ENCODE results near the gene NOL9. TPM values are rescaled to one million over a fixed set of nuclear protein-coding genes. Genes with fewer than 3 reads are reported as not detected.
A peak's percentile ranks its signal among the peaks of the same experiment; 100 is the strongest.

NOL9 gene
- total and polyA plus RNA-seq, 4 experiments from 2014 or later, result 12.7 to 60.9 (median 46.3) TPM

DNA sequence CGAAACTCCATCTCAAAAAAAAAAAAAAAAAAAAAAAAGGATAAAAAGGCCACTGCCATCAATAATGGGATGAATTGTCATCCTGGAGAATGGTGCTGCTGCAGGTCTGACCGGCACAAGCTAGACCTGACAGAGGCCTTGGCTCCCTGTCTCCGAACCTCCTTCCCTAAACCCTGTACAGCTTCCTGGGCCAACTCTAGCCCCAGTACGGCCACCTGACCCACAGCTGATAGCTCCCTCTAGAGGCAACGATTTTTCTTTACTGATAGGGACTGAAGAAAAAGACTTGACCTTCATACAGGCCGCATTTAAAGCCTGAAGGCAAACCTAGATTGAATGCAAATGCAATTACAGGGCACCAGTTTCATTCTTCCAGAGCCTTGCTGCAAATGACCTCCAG lies 30.7 kb downstream of the NOL9 start:
- H3K27ac Mint-ChIP-seq, result peak overlapping the region in 4 of 7 donors; percentile 11 to 52 (median 38)
- H3K36me3 Mint-ChIP-seq, result peaks cover 31 to 43% of the 10 kb centered on the region in 2 donors
- Histone ChIP-seq H3K27me3 (ENCODE audit: insufficient read depth, low read length) (no peaks in the 10 kb centered on the region), H3K9me3 (ENCODE audit: control insufficient read depth in 1 of 2, low read length in 2 of 2) (no peaks in the 10 kb centered on the region), H3K36me3 (ENCODE audit: insufficient read depth, low read length) (peaks cover 26% of the 10 kb centered on the region), H3K4me1 (ENCODE audit: insufficient read depth, low read length) (no peaks in the 10 kb centered on the region), H3K4me3 (ENCODE audit: low read length in 2 of 2) (no peak overlapping the region), H3K27ac (ENCODE audit: low read depth, low read length) (no peak overlapping the region)
- peaks cover 0 to 4% (median 2%) of the 10 kb centered on the region in 4 donors for H3K4me1 Mint-ChIP-seq
- DNase-seq, result no peak
- no peak overlapping the region for H3K4me3 Mint-ChIP-seq
- intact Hi-C loops (cut with micrococcal nuclease), result no loop called here
- no peaks in the 10 kb centered on the region for H3K27me3 Mint-ChIP-seq
- ChIA-PET POLR2A (ENCODE audit: partially characterized antibody) (interaction anchor here (1.0 to 1.4 kb wide), 2 partner anchors 27 to 31 kb away, joined by 3 to 5 read pairs; partner anchors contain the start of genes NOL9 and TAS1R1), CTCF (ENCODE audit: partially characterized antibody) (interaction anchor here (0.7 to 5.1 kb wide), 7 partner anchors 10 to 38 kb away, joined by 3 to 34 read pairs (median 4); partner anchors contain the start of genes NOL9, PLEKHG5 and TAS1R1)
- no peaks in the 10 kb centered on the region for H3K9me3 Mint-ChIP-seq

DNA sequence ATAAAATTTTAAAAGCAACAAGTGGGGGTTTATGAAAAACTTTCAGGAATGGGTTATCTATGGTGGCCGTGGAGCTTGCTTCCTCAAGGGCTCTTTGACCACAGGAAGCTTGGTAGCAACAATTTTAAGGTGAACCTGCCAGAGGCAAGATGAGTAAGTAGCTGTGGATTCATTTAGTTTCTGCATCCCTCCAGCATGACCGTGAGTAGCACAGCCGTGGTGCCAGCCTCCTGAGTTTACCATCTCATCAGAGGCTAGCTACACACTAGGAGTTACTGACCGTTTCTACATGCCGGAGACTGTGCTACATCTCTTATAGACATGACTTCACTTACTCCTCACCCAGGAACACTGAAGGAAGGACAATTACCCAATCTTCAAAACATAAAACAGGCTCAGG lies 32.8 kb downstream of the NOL9 start:
- no peak for DNase-seq
- no peaks in the 10 kb centered on the region for H3K4me1 ChIP-seq (ENCODE audit: insufficient read depth, low read length)
- no peak overlapping the region for H3K27ac ChIP-seq (ENCODE audit: low read depth, low read length)
- no peaks in the 10 kb centered on the region for H3K9me3 ChIP-seq (ENCODE audit: control insufficient read depth in 1 of 2, low read length in 2 of 2)
- CTCF ChIA-PET (ENCODE audit: partially characterized antibody), result interaction anchor here (0.7 to 5.1 kb wide), 8 partner anchors 13 to 125 kb away, joined by 3 to 34 read pairs (median 5); partner anchors contain the start of genes NOL9, PLEKHG5 and TAS1R1
- H3K36me3 Mint-ChIP-seq, result peaks cover 21 to 27% of the 10 kb centered on the region in 2 donors
- no peaks in the 10 kb centered on the region for H3K27me3 ChIP-seq (ENCODE audit: insufficient read depth, low read length)
- peaks cover 0 to 4% (median 2%) of the 10 kb centered on the region in 4 donors for H3K4me1 Mint-ChIP-seq
- intact Hi-C loops (cut with micrococcal nuclease), result no loop called here
- peak overlapping the region in 6 of 7 donors; percentile 8 to 64 (median 36) for H3K27ac Mint-ChIP-seq
- H3K4me3 Mint-ChIP-seq, result no peak overlapping the region
- H3K9me3 Mint-ChIP-seq, result no peaks in the 10 kb centered on the region
- peaks cover 15% of the 10 kb centered on the region for H3K36me3 ChIP-seq (ENCODE audit: insufficient read depth, low read length)
- no peak overlapping the region for H3K4me3 ChIP-seq (ENCODE audit: low read length in 2 of 2)
- no peaks in the 10 kb centered on the region for H3K27me3 Mint-ChIP-seq
- POLR2A ChIA-PET (ENCODE audit: partially characterized antibody), result interaction anchor here (0.7 to 1.2 kb wide), 2 partner anchors 33 to 82 kb away, joined by 3 to 5 read pairs; partner anchors contain the start of genes KLHL21, NOL9 and TAS1R1

GRCh38 chr1:6519935-6520671 lies 34.2 kb downstream of the NOL9 start:
- no peak for DNase-seq
- CTCF ChIA-PET (ENCODE audit: partially characterized antibody), result interaction anchor here (1.7 to 4.2 kb wide), 2 partner anchors 29 to 34 kb away, joined by 6 to 19 read pairs; partner anchors contain the start of gene PLEKHG5
- peaks cover 9 to 13% of the 10 kb centered on the region in 2 donors for H3K36me3 Mint-ChIP-seq
- intact Hi-C loops (cut with micrococcal nuclease), result no loop called here
- peaks cover 0 to 4% (median 2%) of the 10 kb centered on the region in 4 donors for H3K4me1 Mint-ChIP-seq
- H3K4me3 Mint-ChIP-seq, result no peak overlapping the region
- H3K9me3 Mint-ChIP-seq, result no peaks in the 10 kb centered on the region
- Histone ChIP-seq H3K9me3 (ENCODE audit: control insufficient read depth in 1 of 2, low read length in 2 of 2) (no peaks in the 10 kb centered on the region), H3K4me3 (ENCODE audit: low read length in 2 of 2) (no peak overlapping the region), H3K36me3 (ENCODE audit: insufficient read depth, low read length) (peaks cover 1% of the 10 kb centered on the region), H3K4me1 (ENCODE audit: insufficient read depth, low read length) (no peaks in the 10 kb centered on the region), H3K27me3 (ENCODE audit: insufficient read depth, low read length) (no peaks in the 10 kb centered on the region), H3K27ac (ENCODE audit: low read depth, low read length) (no peak overlapping the region)
- H3K27ac Mint-ChIP-seq, result peak overlapping the region in 4 of 7 donors; percentile 15 to 81 (median 42)
- H3K27me3 Mint-ChIP-seq, result no peaks in the 10 kb centered on the region
- POLR2A ChIA-PET (ENCODE audit: partially characterized antibody), result interaction anchor here (0.6 kb wide), 1 partner anchor 121 kb away, joined by 3 read pairs; no protein-coding TSS in a partner anchor

- intact Hi-C loops (cut with micrococcal nuclease), result no loop called here
- H3K36me3 ChIP-seq (ENCODE audit: insufficient read depth, low read length), result no peaks in the 10 kb centered on the region
- Mint-ChIP-seq H3K27me3 (no peaks in the 10 kb centered on the region), H3K36me3 (peaks cover 9 to 12% of the 10 kb centered on the region in 2 donors), H3K9me3 (no peaks in the 10 kb centered on the region), H3K4me3 (no peak overlapping the region), H3K27ac (peak overlapping the region in 3 of 7 donors; percentile 23 to 67 (median 43)), H3K4me1 (peaks cover 0 to 4% (median 2%) of the 10 kb centered on the region in 4 donors)
- H3K27ac ChIP-seq (ENCODE audit: low read depth, low read length), result no peak overlapping the region
- CTCF ChIA-PET (ENCODE audit: partially characterized antibody), result no interaction called here
- H3K27me3 ChIP-seq (ENCODE audit: insufficient read depth, low read length), result no peaks in the 10 kb centered on the region
- H3K4me1 ChIP-seq (ENCODE audit: insufficient read depth, low read length), result no peaks in the 10 kb centered on the region
- DNase-seq, result no peak
- no peaks in the 10 kb centered on the region for H3K9me3 ChIP-seq (ENCODE audit: control insufficient read depth in 1 of 2, low read length in 2 of 2)
- H3K4me3 ChIP-seq (ENCODE audit: low read length in 2 of 2), result no peak overlapping the region
- POLR2A ChIA-PET (ENCODE audit: partially characterized antibody), result interaction anchor here (0.6 kb wide), 1 partner anchor 122 kb away, joined by 3 read pairs; no protein-coding TSS in a partner anchor
These were observed 34.8 kb downstream of the NOL9 start for GRCh38 chr1:6519491-6519934.

- Mint-ChIP-seq H3K9me3 (no peaks in the 10 kb centered on the region), H3K4me1 (no peaks in the 10 kb centered on the region), H3K27ac (no peak overlapping the region), H3K27me3 (no peaks in the 10 kb centered on the region), H3K36me3 (no peaks in the 10 kb centered on the region), H3K4me3 (no peak overlapping the region)
- no peak for DNase-seq
- CTCF ChIA-PET (ENCODE audit: partially characterized antibody), result interaction anchor here (0.7 kb wide), 1 partner anchor 36 kb away, joined by 3 read pairs; no protein-coding TSS in a partner anchor
- H3K36me3 ChIP-seq (ENCODE audit: insufficient read depth, low read length), result no peaks in the 10 kb centered on the region
- no peaks in the 10 kb centered on the region for H3K4me1 ChIP-seq (ENCODE audit: insufficient read depth, low read length)
- intact Hi-C loops (cut with micrococcal nuclease), result no loop called here
- no peak overlapping the region for H3K27ac ChIP-seq (ENCODE audit: low read depth, low read length)
- no peaks in the 10 kb centered on the region for H3K27me3 ChIP-seq (ENCODE audit: insufficient read depth, low read length)
- H3K9me3 ChIP-seq (ENCODE audit: control insufficient read depth in 1 of 2, low read length in 2 of 2), result no peaks in the 10 kb centered on the region
- no peak overlapping the region for H3K4me3 ChIP-seq (ENCODE audit: low read length in 2 of 2)
- POLR2A ChIA-PET (ENCODE audit: partially characterized antibody), result no interaction called here
These were observed 36.9 kb downstream of the NOL9 start for GRCh38 chr1:6517435-6517851.

GRCh38 chr1:6515771-6516170 lies 38.5 kb downstream of the NOL9 start:
- intact Hi-C loops (cut with micrococcal nuclease), result no loop called here
- no peaks in the 10 kb centered on the region for H3K36me3 ChIP-seq (ENCODE audit: insufficient read depth, low read length)
- no peaks in the 10 kb centered on the region for H3K27me3 ChIP-seq (ENCODE audit: insufficient read depth, low read length)
- no peak overlapping the region for H3K27ac ChIP-seq (ENCODE audit: low read depth, low read length)
- H3K9me3 ChIP-seq (ENCODE audit: control insufficient read depth in 1 of 2, low read length in 2 of 2), result no peaks in the 10 kb centered on the region
- no peak for DNase-seq
- Mint-ChIP-seq H3K4me1 (no peaks in the 10 kb centered on the region), H3K4me3 (no peak overlapping the region), H3K27ac (no peak overlapping the region), H3K36me3 (no peaks in the 10 kb centered on the region), H3K9me3 (no peaks in the 10 kb centered on the region), H3K27me3 (no peaks in the 10 kb centered on the region)
- CTCF ChIA-PET (ENCODE audit: partially characterized antibody), result no interaction called here
- H3K4me3 ChIP-seq (ENCODE audit: low read length in 2 of 2), result no peak overlapping the region
- H3K4me1 ChIP-seq (ENCODE audit: insufficient read depth, low read length), result no peaks in the 10 kb centered on the region
- POLR2A ChIA-PET (ENCODE audit: partially characterized antibody), result no interaction called here

- Mint-ChIP-seq H3K4me3 (no peak overlapping the region), H3K9me3 (no peaks in the 10 kb centered on the region), H3K4me1 (no peaks in the 10 kb centered on the region), H3K27ac (no peak overlapping the region), H3K36me3 (no peaks in the 10 kb centered on the region), H3K27me3 (no peaks in the 10 kb centered on the region)
- Histone ChIP-seq H3K9me3 (ENCODE audit: control insufficient read depth in 1 of 2, low read length in 2 of 2) (no peaks in the 10 kb centered on the region), H3K4me1 (ENCODE audit: insufficient read depth, low read length) (no peaks in the 10 kb centered on the region), H3K27ac (ENCODE audit: low read depth, low read length) (no peak overlapping the region), H3K36me3 (ENCODE audit: insufficient read depth, low read length) (no peaks in the 10 kb centered on the region), H3K4me3 (ENCODE audit: low read length in 2 of 2) (no peak overlapping the region), H3K27me3 (ENCODE audit: insufficient read depth, low read length) (no peaks in the 10 kb centered on the region)
- ChIA-PET POLR2A (ENCODE audit: partially characterized antibody) (no interaction called here), CTCF (ENCODE audit: partially characterized antibody) (interaction anchor here (0.8 to 1.1 kb wide), 2 partner anchors 10 to 24 kb away, joined by 3 to 4 read pairs; no protein-coding TSS in a partner anchor)
- DNase-seq, result no peak
- intact Hi-C loops (cut with micrococcal nuclease), result no loop called here
These were observed 41.0 kb downstream of the NOL9 start for GRCh38 chr1:6513320-6513801.

All from CD4-positive, alpha-beta memory T cell (primary cell).